Measurements from ENCODE around the gene RCN2.
"Not testable (repeated sequence)": the region's sequence is repeated elsewhere in the genome, so short reads cannot be mapped to it uniquely, and the experiment has no call there.

The RCN2 gene

GRCh38 chr15:76964157-76964556, 32.6 kb downstream of the RCN2 start:
- Histone ChIP-seq H3K4me1 (ENCODE audit: control insufficient read depth, insufficient read depth, low read length) (no peaks in the 10 kb centered on the region), H3K36me3 (ENCODE audit: control insufficient read depth, insufficient read depth, low read length) (no peaks in the 10 kb centered on the region)

GRCh38 chr15:76966051-76966450, 34.5 kb downstream of the RCN2 start:
- H3K9me3 ChIP-seq (ENCODE audit: control insufficient read depth, low read length); H3K4me3 ChIP-seq (ENCODE audit: low read length); H3K4me1 ChIP-seq (ENCODE audit: control insufficient read depth, insufficient read depth, low read length); H3K9ac ChIP-seq (ENCODE audit: low read length); H3K36me3 ChIP-seq (ENCODE audit: control insufficient read depth, insufficient read depth, low read length); H3K27me3 ChIP-seq (ENCODE audit: control insufficient read depth, insufficient read depth, low read length): not testable (repeated sequence)

More at GRCh38 chr15:76964157-76964556, 32.6 kb downstream of the RCN2 start:
- no peak overlapping the region for H3K9ac ChIP-seq (ENCODE audit: low read length)
- H3K27me3 ChIP-seq (ENCODE audit: control insufficient read depth, insufficient read depth, low read length) = no peaks in the 10 kb centered on the region
- no peaks in the 10 kb centered on the region for H3K9me3 ChIP-seq (ENCODE audit: control insufficient read depth, low read length)
- H3K4me3 ChIP-seq (ENCODE audit: low read length) = no peak overlapping the region

- Histone ChIP-seq H3K4me1 (ENCODE audit: control insufficient read depth, insufficient read depth, low read length) (no peaks in the 10 kb centered on the region), H3K36me3 (ENCODE audit: control insufficient read depth, insufficient read depth, low read length) (no peaks in the 10 kb centered on the region), H3K9ac (ENCODE audit: low read length) (no peak overlapping the region)
Observed at GRCh38 chr15:76967067-76967466, 35.5 kb downstream of the RCN2 start.

GRCh38 chr15:76968306-76968705, 36.8 kb downstream of the RCN2 start:
- Histone ChIP-seq H3K36me3 (ENCODE audit: control insufficient read depth, insufficient read depth, low read length) (no peaks in the 10 kb centered on the region), H3K27me3 (ENCODE audit: control insufficient read depth, insufficient read depth, low read length) (peaks cover 3% of the 10 kb centered on the region), H3K9me3 (ENCODE audit: control insufficient read depth, low read length) (no peaks in the 10 kb centered on the region), H3K4me1 (ENCODE audit: control insufficient read depth, insufficient read depth, low read length) (peaks cover 8% of the 10 kb centered on the region), H3K9ac (ENCODE audit: low read length) (no peak overlapping the region), H3K4me3 (ENCODE audit: low read length) (no peak overlapping the region)

More at GRCh38 chr15:76967067-76967466, 35.5 kb downstream of the RCN2 start:
- H3K4me3 ChIP-seq (ENCODE audit: low read length) = no peak overlapping the region
- H3K9me3 ChIP-seq (ENCODE audit: control insufficient read depth, low read length) = no peaks in the 10 kb centered on the region
- no peaks in the 10 kb centered on the region for H3K27me3 ChIP-seq (ENCODE audit: control insufficient read depth, insufficient read depth, low read length)

- H3K27me3 ChIP-seq (ENCODE audit: control insufficient read depth, insufficient read depth, low read length) = peaks cover 3% of the 10 kb centered on the region
- peaks cover 8% of the 10 kb centered on the region for H3K4me1 ChIP-seq (ENCODE audit: control insufficient read depth, insufficient read depth, low read length)
- no peaks in the 10 kb centered on the region for H3K9me3 ChIP-seq (ENCODE audit: control insufficient read depth, low read length)
- no peak overlapping the region for H3K4me3 ChIP-seq (ENCODE audit: low read length)
- no peak overlapping the region for H3K9ac ChIP-seq (ENCODE audit: low read length)
- H3K36me3 ChIP-seq (ENCODE audit: control insufficient read depth, insufficient read depth, low read length) = no peaks in the 10 kb centered on the region
Observed at GRCh38 chr15:76972389-76973361, 41.1 kb downstream of the RCN2 start.

- Histone ChIP-seq H3K9me3 (ENCODE audit: control insufficient read depth, low read length) (no peaks in the 10 kb centered on the region), H3K36me3 (ENCODE audit: control insufficient read depth, insufficient read depth, low read length) (no peaks in the 10 kb centered on the region), H3K9ac (ENCODE audit: low read length) (no peak overlapping the region), H3K27me3 (ENCODE audit: control insufficient read depth, insufficient read depth, low read length) (peaks cover 3% of the 10 kb centered on the region), H3K4me3 (ENCODE audit: low read length) (no peak overlapping the region), H3K4me1 (ENCODE audit: control insufficient read depth, insufficient read depth, low read length) (peaks cover 8% of the 10 kb centered on the region)
Observed at GRCh38 chr15:76973362-76973743, 41.8 kb downstream of the RCN2 start.

GRCh38 chr15:76973906-76974305, 42.4 kb downstream of the RCN2 start:
- no peak overlapping the region for H3K4me3 ChIP-seq (ENCODE audit: low read length)
- peaks cover 8% of the 10 kb centered on the region for H3K4me1 ChIP-seq (ENCODE audit: control insufficient read depth, insufficient read depth, low read length)
- H3K9ac ChIP-seq (ENCODE audit: low read length) = no peak overlapping the region
- H3K36me3 ChIP-seq (ENCODE audit: control insufficient read depth, insufficient read depth, low read length) = no peaks in the 10 kb centered on the region
- H3K9me3 ChIP-seq (ENCODE audit: control insufficient read depth, low read length) = no peaks in the 10 kb centered on the region
- H3K27me3 ChIP-seq (ENCODE audit: control insufficient read depth, insufficient read depth, low read length) = peaks cover 3% of the 10 kb centered on the region

GRCh38 chr15:76974456-76975036, 43.0 kb downstream of the RCN2 start:
- H3K9me3 ChIP-seq (ENCODE audit: control insufficient read depth, low read length) = no peaks in the 10 kb centered on the region
- peaks cover 3% of the 10 kb centered on the region for H3K27me3 ChIP-seq (ENCODE audit: control insufficient read depth, insufficient read depth, low read length)
- no peak overlapping the region for H3K4me3 ChIP-seq (ENCODE audit: low read length)
- H3K36me3 ChIP-seq (ENCODE audit: control insufficient read depth, insufficient read depth, low read length) = no peaks in the 10 kb centered on the region
- no peak overlapping the region for H3K9ac ChIP-seq (ENCODE audit: low read length)
- peaks cover 8% of the 10 kb centered on the region for H3K4me1 ChIP-seq (ENCODE audit: control insufficient read depth, insufficient read depth, low read length)

GRCh38 chr15:76976141-76976540, 44.6 kb downstream of the RCN2 start:
- H3K36me3 ChIP-seq (ENCODE audit: control insufficient read depth, insufficient read depth, low read length) = no peaks in the 10 kb centered on the region
- no peaks in the 10 kb centered on the region for H3K9me3 ChIP-seq (ENCODE audit: control insufficient read depth, low read length)
- peaks cover 3% of the 10 kb centered on the region for H3K27me3 ChIP-seq (ENCODE audit: control insufficient read depth, insufficient read depth, low read length)

GRCh38 chr15:76976572-76977270, 45.2 kb downstream of the RCN2 start:
- Histone ChIP-seq H3K36me3 (ENCODE audit: control insufficient read depth, insufficient read depth, low read length) (no peaks in the 10 kb centered on the region), H3K9ac (ENCODE audit: low read length) (no peak overlapping the region), H3K4me3 (ENCODE audit: low read length) (no peak overlapping the region), H3K27me3 (ENCODE audit: control insufficient read depth, insufficient read depth, low read length) (peaks cover 3% of the 10 kb centered on the region), H3K9me3 (ENCODE audit: control insufficient read depth, low read length) (no peaks in the 10 kb centered on the region), H3K4me1 (ENCODE audit: control insufficient read depth, insufficient read depth, low read length) (peaks cover 8% of the 10 kb centered on the region)

More at GRCh38 chr15:76976141-76976540, 44.6 kb downstream of the RCN2 start:
- Histone ChIP-seq H3K4me3 (ENCODE audit: low read length) (no peak overlapping the region), H3K4me1 (ENCODE audit: control insufficient read depth, insufficient read depth, low read length) (peaks cover 8% of the 10 kb centered on the region), H3K9ac (ENCODE audit: low read length) (no peak overlapping the region)

- H3K27me3 ChIP-seq (ENCODE audit: control insufficient read depth, insufficient read depth, low read length) = no peaks in the 10 kb centered on the region
- no peaks in the 10 kb centered on the region for H3K9me3 ChIP-seq (ENCODE audit: control insufficient read depth, low read length)
- H3K4me3 ChIP-seq (ENCODE audit: low read length) = no peak overlapping the region
- H3K9ac ChIP-seq (ENCODE audit: low read length) = no peak overlapping the region
- no peaks in the 10 kb centered on the region for H3K4me1 ChIP-seq (ENCODE audit: control insufficient read depth, insufficient read depth, low read length)
- H3K36me3 ChIP-seq (ENCODE audit: control insufficient read depth, insufficient read depth, low read length) = no peaks in the 10 kb centered on the region
Observed at GRCh38 chr15:76978522-76979330, 47.2 kb downstream of the RCN2 start.

Measured in mucosa of stomach (tissue), 1 donor.